NCI-H1436 treated with DMSO at 0.1 percent for 48 hours (cell line): ENCODE data around the gene CATSPER1.
"Not testable (repeated sequence)": the region's sequence is repeated elsewhere in the genome, so short reads cannot be mapped to it uniquely, and the experiment has no call there.

Experiments
- DNase-seq: peaks from one replicate; lab custom pipeline; 2025; lab: John Stamatoyannopoulos, UW

CATSPER1 gene

GRCh38 chr11:66020618-66021357, 5.5 kb downstream of the CATSPER1 start:
- no peak for DNase-seq

GRCh38 chr11:66020212-66020611, 6.1 kb downstream of the CATSPER1 start:
- no peak for DNase-seq

GRCh38 chr11:66017321-66017720, 9.0 kb downstream of the CATSPER1 start:
- no peak for DNase-seq

GRCh38 chr11:66016793-66017177, 9.5 kb downstream of the CATSPER1 start:
- DNase-seq, result no peak

GRCh38 chr11:66015936-66016792, 10.1 kb downstream of the CATSPER1 start:
- DNase-seq, result no peak

- DNase-seq, result no peak
Measured at GRCh38 chr11:66015454-66015881, 10.8 kb downstream of the CATSPER1 start.

GRCh38 chr11:66014804-66015453, 11.3 kb downstream of the CATSPER1 start:
- DNase-seq, result no peak

GRCh38 chr11:66013762-66014100, 12.5 kb downstream of the CATSPER1 start:
- DNase-seq, result no peak

- no peak for DNase-seq
Measured at GRCh38 chr11:66012946-66013761, 13.1 kb downstream of the CATSPER1 start.

- no peak for DNase-seq
Measured at GRCh38 chr11:66012371-66012945, 13.8 kb downstream of the CATSPER1 start.

- no peak for DNase-seq
Measured at GRCh38 chr11:66011785-66012303, 14.4 kb downstream of the CATSPER1 start, which contains the start of gene CST6. Gene CST6, plus strand, starts transcription at chr11:66012008. Its CDS starts 37 bp downstream, at chr11:66012045.

GRCh38 chr11:66011239-66011784, 15.0 kb downstream of the CATSPER1 start:
- DNase-seq, result no peak

GRCh38 chr11:66010036-66010435, 16.2 kb downstream of the CATSPER1 start:
- DNase-seq, result not testable (repeated sequence)

GRCh38 chr11:66008468-66009101, 17.7 kb downstream of the CATSPER1 start:
- DNase-seq, result no peak

GRCh38 chr11:66008095-66008467, 18.2 kb downstream of the CATSPER1 start:
- DNase-seq, result no peak

- DNase-seq, result no peak
Measured at GRCh38 chr11:66007201-66007634, 19.1 kb downstream of the CATSPER1 start.

- no peak for DNase-seq
Measured at GRCh38 chr11:66006891-66007176, 19.4 kb downstream of the CATSPER1 start.

- no peak for DNase-seq
Measured at GRCh38 chr11:66006134-66006890, 20.0 kb downstream of the CATSPER1 start.

- no peak for DNase-seq
Measured at GRCh38 chr11:66004186-66004585, 22.1 kb downstream of the CATSPER1 start.

GRCh38 chr11:66003291-66003690, 23.0 kb downstream of the CATSPER1 start:
- DNase-seq, result no peak
